Sciatic nerve (tissue), 2 donors: Measurements from ENCODE around the gene KHDC3L. TPM values are rescaled to one million over a fixed set of nuclear protein-coding genes. Genes with fewer than 3 reads are reported as not detected.
"Not testable (repeated sequence)": the region's sequence is repeated elsewhere in the genome, so short reads cannot be mapped to it uniquely, and the experiment has no call there.

Source experiments
- ATAC-seq: fragments of 200-7000 bp; cut with Tn5 transposase; one replicate; pipeline ENCODE4 v1.9.1; 2020; ENCODE audit warnings: mild to moderate bottlenecking, moderate library complexity
- DNase-seq: peaks from one replicate; pipeline ENCODE4 v3.0.0-alpha.2; 2020; ENCODE audit warnings: low spot score
- intact Hi-C: fragments of 100-400 bp; cut with DNase I; formaldehyde crosslinking; loops from one replicate; pipeline ENCODE4 v1.14.2; 2022
- total RNA-seq: library from RNA; stranded (reverse); fragmentation: NEBNext Ultra II Directional; extraction: Animal tissue kit (Norgen Biotek cat#: 25700); gene quantifications from one replicate; pipeline ENCODE4 v1.2.1, GENCODE V29; 2021
- donor health status: DM: no; HTN: no; CAD: no.
- donor health status: DM: no; HTN: no; CAD: no.

Gene KHDC3L
- total RNA-seq, 1 donor from 2014 or later = not detected

DNA sequence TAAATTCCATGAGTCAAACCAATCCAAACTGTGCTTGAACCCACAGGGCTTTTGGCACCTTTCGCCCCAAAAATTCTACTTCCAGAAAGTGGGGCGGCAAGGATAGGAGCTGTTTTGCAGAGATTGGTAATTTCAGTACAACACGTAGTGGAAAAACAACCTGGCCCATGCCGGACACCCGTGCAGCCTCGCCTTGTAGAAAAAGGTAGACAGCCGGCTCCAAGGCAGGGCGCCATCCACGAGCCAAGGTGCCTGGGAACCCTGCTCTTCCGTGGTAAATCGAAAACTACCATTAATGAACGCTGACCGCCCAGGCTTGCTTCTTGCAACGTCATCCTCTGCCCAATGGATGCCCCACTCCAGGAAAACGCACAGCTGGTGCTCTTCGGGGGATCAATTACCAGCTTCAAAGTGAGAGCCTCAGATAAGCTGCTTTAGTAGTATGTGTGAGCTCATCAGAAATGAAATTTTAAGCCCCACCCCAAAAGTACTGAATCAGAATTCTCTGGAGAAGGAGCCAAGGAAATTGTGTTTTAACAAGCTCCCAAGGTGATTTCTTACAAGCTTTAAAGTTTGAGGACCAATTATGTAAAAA is 5.4 kb downstream of the KHDC3L start:
- DNase-seq = no peak
- ATAC-seq = no peak
- intact Hi-C loops = loop anchor here (5.0 kb wide), 1 partner anchor 644 kb away; no protein-coding TSS in a partner anchor

DNA sequence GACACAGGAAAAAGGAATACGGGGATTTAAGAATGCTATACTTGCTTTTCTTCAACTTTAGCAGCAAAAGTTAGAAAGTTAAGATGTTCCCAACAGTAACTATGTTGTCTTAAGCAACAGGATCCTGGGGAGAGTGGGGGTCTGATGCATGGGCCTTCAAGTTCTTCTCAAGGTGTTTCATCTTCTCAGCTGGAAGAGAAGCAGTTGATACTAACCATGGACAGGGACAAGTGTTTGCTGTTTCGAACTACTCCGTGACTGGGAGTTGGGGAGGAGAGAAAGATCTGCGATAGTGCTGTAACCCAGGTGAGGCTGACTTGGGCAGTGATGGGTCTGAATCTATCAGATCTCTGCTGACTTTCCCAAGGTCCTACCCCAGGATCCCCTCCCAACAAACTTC is 6.2 kb downstream of the KHDC3L start:
- intact Hi-C loops = loop anchor here (5.0 kb wide), 1 partner anchor 644 kb away; no protein-coding TSS in a partner anchor
- ATAC-seq (no peak), DNase-seq (no peak)

DNA sequence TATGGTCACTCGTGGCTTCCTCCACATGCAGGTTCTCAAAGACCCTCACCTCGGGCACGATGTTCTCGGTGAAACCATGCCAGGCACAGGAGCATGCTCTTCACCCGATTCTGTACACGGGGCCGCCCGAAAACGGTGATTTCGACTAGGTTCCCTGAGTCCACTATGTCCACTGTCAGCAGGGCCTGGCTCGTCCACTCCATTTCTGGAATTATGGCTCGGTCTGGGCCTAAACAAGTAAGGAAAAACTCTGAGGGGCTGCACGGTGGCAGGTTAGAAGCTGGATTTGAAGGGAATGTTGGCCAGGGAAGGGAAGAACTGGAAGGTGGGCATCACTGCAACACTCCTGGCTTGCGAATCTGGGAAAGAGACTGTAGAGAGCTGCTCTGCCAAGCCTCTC is 6.7 kb downstream of the KHDC3L start:
- intact Hi-C loops = loop anchor here (5.0 kb wide), 1 partner anchor 643 kb away; no protein-coding TSS in a partner anchor
- DNase-seq (no peak), ATAC-seq (no peak)

DNA sequence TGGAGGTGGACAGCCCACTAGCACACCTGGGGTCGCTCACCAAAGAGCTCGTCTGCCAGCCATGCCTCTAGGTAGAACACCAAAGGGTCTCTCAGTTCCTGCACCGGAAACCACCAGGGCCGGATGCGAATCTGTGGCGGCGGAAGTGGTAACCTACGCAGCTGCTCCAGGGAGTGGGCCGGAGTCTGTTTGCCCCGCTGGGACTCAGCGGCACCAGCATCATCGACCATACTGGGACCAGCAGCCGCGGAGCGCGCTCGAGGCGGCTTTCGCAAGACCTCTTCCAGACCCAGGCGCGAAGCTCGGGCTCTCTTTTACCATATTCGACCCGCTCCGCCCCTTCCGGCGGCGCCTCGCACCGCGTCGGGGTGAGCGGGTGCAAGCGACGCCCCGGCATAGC is 7.1 kb downstream of the KHDC3L start, which contains the start of gene OOEP:
TSS of gene OOEP (minus strand) at position 335 of the 400 bp plus-strand sequence. CDS start at position 230, 105 bp downstream.
- DNase-seq (no peak), ATAC-seq (no peak)
- intact Hi-C loops = loop anchor here (5.0 kb wide), 1 partner anchor 643 kb away; no protein-coding TSS in a partner anchor

DNA sequence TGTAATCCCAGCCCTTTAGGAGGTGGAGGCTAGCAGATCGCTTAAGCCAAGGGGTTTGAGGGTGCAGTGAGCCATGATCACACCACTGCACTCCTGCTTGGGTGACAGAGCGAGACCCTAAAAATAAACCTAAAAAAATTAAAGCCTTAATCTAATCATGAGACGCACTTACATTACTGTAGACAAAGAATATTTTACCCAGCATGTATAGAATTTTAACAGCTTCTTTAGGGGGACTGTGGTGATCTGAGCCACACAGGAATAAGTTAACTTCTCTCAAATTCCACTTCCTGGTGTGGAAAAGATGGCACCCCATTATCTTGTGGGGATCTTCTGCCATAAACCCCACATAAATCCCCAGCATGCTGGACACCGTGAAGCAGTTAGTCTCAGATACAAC is 9.5 kb downstream of the KHDC3L start:
- DNase-seq (no peak), ATAC-seq (no peak)
- intact Hi-C loops = no loop called here

DNA sequence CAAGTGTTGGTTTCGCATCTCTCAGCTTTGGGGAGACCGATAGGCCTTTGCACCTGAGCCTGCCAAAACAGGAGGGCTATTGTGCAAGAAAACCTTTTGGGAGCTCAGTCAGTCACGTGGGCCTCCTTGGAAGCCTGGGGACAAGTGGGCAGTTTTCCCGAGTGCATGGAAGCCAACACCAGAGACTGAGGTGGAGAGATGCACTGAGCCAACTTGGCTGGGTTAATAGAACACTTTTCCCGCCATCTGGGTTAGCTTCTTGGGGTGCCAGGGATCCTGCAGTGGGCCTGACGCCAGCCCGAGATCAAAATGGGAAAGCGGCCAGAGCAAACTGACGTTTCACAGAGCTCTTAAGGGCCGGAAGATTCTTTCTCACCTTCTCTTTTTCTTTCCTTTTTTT is 10.1 kb downstream of the KHDC3L start:
- ATAC-seq (no peak), DNase-seq (no peak)
- intact Hi-C loops = no loop called here

DNA sequence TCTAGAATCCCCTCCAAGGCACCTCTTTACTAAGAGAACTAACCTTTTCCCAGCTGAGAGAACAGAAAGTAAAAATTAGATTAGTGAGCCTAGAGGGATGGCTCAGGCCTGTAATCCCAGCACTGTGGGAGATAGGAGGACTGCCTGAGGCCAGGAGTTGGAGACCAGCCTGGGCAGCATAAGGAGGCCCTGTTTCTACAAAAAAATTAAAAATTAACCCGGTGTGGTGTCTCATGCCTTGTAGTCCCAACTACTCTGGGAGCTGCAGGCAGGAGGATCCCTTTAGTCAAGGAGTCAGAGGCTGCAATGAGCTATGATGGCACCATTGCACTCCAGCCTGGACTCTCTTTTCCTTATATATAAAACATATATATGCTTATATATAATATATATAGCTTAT is 12.8 kb downstream of the KHDC3L start:
- DNase-seq (no peak), ATAC-seq (no peak)
- intact Hi-C loops = no loop called here

DNA sequence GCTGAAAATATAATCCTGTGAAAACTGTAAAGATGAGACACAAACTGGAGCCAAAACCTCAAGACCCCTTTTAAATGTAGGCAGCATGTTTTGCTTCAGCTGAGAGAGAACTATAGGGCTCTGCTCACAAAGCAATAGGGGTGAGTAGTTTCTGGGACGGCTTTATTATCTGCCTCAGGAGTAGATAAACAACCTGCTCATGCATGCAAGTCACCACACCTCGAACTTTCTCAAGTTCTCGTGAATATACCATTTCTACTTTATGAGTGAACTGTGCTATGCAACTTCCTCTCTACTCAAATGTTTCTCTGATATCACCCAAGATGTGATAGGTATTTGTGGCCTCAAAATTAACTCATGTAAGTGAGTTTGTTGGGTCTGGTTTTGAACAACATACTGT is 14.8 kb downstream of the KHDC3L start:
- ATAC-seq = no peak
- intact Hi-C loops = no loop called here

DNA sequence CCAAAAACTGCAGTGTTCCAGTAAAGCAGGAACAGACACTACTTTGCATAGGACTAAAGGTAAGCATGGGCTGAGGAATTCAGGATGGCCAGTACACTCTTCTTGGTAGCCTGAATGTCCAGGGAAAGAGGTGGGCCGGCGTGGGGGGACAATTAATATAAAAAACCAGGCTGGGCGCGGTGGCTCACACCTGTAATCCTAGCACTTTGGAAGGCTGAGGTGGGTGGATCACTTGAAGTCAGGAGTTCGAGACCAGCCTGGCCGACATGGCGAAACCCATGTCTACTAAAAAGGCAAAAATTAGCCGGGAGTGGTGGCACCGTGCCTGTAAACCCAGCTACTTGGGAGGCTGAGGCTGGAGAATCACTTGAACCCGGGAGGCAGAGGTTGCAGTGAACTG is 19.1 kb downstream of the KHDC3L start:
- ATAC-seq, DNase-seq, intact Hi-C loops: not testable (repeated sequence)

More for the DNA sequence above, 14.8 kb downstream of the KHDC3L start:
- no peak for DNase-seq

DNA sequence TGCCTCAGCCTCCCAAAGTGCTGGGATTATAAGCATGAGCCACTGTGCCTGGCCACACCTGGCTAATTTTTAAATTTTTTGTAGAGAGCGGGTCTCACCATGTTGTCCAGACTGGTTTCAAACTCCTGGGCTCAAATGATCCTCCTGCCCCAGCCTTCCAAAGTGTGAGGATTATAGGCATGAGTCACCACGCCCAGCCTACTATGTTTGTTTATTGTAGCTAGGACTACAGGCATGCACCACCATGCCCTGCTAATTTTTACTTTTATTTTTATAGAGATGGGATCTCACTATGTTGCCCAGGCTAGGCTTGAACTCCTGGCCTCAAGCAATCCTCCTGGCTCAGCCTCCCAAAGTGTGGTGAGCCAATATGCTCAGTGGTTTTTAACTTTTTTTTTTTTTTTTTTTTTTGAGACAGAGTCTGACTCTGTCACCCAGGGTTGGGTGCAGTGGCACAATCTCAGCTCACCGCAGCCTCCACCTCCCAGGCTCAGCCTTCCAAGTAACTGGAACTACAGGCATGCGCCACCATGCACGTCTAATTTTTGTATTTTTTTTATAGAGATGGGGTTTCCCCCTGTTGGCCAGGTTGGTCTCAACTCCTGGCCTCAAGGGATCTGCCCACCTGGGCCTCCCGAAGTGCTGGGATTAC is 20.1 kb downstream of the KHDC3L start:
- no peak for ATAC-seq

DNA sequence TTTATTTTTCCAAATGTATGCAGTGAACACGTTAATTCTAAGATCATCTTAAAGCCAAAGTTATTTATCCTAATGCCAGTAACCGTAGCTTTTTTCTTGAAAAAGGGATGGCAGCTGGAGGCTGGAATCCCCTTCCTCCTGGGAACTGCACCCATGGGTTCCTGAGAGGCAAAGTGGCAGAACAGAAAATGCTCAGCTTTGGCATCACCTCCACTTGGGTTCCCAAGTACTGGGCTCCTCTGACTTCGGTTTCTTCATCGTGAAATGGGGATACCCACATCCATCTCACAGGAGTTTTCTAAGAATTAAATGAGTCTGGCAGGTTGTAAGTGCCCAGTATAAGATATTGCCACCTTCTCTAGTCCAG is 26.0 kb downstream of the KHDC3L start:
- DNase-seq (no peak), ATAC-seq (peak; percentile 23)
- intact Hi-C loops = no loop called here

More for the DNA sequence above, 20.1 kb downstream of the KHDC3L start:
- intact Hi-C loops = no loop called here
- DNase-seq = no peak

DNA sequence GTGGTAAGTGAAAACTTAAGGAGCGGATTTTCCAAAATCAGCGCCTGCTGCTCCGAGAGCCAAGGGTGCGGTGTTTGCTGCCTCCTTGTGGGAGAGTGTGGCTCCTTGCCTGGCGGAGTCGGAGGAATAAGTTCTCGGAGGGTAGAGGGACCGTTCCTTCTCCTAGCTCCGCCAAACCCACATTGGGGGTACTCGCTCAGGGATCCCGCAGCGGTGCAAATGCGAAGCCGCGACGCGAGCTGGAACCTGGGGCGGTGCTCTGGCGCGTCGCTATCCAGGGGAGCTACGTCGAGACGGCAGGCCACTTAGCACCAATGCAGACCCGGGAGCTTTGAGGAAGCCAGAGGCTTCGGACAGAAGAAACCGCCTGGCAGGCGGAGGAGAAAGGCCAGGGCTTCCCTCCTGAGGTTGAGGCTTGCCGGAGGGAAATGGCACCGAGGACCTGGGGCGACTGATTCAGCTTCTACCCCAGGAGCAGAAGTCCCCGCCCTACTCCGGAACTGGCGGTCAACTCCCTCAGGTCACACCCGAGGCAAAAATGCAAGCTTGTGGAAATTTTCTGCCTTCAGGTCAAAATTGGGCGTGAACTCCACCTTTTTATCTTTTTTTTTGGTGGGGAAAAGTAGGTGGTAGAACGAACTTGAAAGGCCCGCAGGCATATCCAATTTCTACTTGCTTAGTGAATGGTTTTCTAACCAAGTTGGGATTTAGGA is 26.5 kb downstream of the KHDC3L start:
- peak; percentile 87 for ATAC-seq
- intact Hi-C loops = no loop called here
- DNase-seq = peak; percentile 68

DNA sequence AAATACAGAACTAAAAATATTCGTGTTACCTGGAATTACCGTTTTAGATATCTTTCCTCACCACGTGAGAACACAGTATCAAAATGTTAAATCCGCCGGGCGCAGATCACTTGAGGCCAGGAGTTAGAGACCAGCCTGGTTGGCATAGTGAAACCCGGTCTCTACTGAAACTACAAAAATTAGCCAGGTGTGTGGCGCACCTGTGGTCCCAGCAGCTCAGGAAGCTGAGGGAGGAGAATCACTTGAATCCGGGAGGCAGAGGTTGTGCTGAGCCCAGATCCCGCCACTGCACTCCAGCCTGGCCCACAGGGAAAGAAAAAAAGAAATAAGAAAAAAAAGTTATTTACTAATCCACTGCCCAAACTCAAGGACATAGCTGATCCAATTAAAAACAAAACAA is 27.4 kb downstream of the KHDC3L start:
- no peak for DNase-seq
- no peak for ATAC-seq
- intact Hi-C loops = no loop called here

DNA sequence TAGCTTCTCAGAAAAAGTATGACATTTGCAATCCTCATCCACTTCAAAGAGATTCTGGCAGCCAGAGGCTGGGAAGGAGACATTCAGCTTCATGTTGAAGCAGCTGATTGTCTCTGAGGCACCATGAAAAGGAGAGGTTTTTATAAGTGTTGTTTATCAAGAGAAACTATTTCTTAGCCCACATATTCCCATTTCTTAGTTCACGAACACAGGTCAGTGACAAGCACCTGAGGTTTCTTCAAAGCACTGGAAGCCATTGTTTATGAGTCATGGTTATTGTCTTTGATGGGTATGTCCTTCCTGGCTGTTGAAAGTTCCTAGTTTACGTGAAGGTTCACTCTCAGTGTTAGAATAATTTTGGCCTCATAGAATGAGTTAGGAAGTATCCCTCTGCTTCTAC is 29.2 kb downstream of the KHDC3L start:
- DNase-seq (no peak), ATAC-seq (no peak)
- intact Hi-C loops = no loop called here

DNA sequence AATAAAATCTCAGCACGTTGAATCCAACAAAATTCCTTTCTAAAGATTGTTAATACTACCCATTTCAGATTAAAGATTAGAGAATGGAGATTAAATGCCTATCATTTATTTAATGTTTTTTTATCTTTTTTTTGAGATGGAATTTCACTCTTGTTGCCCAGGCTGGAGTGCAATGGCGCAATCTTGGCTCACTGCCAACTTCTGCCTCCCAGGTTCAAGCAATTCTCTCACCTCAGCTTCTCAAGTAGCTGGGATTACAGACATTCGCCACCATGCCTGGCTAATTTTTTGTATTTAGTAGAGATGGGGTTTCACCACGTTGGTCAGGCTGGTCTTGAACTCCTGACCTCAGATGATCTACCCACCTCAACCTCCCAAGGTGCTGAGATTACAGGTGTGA is 29.7 kb downstream of the KHDC3L start:
- ATAC-seq, DNase-seq: not testable (repeated sequence)

DNA sequence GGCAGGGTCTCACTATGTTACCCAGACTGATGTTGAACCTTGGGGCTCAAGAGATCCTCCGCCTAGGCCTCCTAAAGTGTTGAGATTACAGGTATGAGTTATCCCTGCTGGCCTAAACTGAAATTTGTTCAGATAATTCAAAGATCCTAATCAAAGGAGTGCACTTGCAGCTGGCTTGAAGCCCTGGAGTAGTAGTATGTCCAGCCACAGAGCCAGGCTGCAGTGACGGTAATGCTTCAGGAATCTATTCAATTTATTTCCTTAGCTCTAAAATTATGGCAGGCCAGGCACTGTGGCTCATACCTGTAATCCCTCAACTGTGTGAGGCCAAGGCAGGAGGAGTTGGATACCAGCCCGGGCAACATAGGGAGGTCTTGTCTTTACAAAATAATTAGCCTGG is 30.8 kb downstream of the KHDC3L start:
- no peak for DNase-seq
- intact Hi-C loops = no loop called here
- ATAC-seq = no peak

More for the DNA sequence above, 29.7 kb downstream of the KHDC3L start:
- intact Hi-C loops = not testable (repeated sequence)

DNA sequence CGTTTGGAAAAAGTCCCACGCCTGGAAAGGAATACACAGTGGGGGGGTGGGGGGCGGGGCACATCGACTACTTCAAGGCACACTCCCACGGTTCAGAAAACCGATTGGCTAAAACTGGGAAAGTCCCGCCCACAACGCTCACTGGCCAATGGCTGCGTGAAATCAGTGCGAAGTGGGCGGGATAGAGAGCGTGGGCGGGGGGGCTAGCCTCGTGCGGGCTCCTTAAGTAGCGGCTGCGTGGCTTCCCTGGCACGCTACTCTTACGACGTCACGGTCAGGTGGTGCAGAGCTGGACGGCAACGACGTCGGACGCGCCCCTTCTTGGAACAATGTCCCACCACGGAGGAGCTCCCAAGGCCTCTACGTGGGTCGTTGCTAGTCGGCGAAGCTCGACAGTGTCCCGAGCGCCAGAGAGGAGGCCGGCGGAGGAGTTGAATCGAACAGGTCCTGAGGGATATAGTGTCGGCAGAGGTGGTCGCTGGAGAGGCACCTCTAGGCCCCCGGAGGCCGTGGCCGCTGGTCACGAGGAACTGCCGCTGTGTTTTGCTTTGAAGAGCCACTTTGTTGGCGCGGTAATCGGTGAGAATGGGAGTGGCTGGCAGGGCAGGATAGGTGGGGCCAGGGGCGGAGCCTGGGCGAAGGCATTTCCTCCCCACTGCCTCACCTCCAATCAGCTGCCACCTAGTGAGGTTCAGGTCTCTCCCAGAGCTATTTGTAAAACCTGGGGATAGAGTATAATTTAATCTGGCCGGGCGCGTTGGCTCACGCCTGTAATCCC is 32.3 kb downstream of the KHDC3L start, which contains the start of gene DDX43:
TSS of gene DDX43 (plus strand) at position 252 of the 778 bp plus-strand sequence. CDS start at position 330, 78 bp downstream.
- intact Hi-C loops = no loop called here
- DNase-seq = peak; percentile 67
- ATAC-seq = peak; percentile 88

DNA sequence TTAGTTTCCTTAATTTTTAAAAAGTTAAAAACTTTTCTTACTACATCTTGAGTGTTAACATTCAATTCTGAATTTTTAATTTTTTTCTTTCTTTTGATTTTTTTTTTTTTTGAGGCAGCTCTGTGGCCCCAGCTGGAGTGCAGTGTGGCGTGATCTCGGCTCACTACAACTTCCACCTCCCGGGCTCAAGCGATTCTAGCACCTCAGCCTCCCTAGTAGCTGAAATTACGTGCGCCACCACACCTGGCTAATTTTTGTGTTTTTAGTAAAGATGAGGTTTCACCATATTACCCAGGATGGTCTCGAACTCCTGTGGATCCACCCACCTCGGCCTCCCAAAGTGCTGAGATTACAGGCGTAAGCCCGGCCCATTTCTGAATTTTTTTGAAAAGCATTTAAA is 33.4 kb downstream of the KHDC3L start:
- no peak for DNase-seq
- intact Hi-C loops = no loop called here
- ATAC-seq = no peak

DNA sequence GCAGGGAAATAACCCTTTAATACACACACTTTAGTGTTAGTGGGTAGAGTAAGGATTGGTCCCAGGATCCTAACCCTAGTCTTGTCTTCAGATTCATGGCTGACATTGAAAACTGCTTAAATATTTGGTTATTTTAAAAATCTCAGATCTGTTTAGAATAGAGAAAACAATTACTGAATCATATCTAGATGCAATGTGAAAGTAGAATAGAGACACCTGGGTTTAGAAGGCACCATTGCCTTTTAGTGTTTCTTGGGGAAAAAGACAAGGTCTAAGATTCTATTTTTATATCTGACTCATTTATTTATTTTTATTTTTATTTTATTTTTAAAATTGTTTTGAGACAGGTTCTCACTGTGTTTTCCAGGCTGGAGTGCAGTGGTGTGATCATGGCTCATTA is 38.2 kb downstream of the KHDC3L start:
- DNase-seq (no peak), ATAC-seq (no peak)
- intact Hi-C loops = no loop called here
